ENCODE results near the gene ASS1.

DNA sequence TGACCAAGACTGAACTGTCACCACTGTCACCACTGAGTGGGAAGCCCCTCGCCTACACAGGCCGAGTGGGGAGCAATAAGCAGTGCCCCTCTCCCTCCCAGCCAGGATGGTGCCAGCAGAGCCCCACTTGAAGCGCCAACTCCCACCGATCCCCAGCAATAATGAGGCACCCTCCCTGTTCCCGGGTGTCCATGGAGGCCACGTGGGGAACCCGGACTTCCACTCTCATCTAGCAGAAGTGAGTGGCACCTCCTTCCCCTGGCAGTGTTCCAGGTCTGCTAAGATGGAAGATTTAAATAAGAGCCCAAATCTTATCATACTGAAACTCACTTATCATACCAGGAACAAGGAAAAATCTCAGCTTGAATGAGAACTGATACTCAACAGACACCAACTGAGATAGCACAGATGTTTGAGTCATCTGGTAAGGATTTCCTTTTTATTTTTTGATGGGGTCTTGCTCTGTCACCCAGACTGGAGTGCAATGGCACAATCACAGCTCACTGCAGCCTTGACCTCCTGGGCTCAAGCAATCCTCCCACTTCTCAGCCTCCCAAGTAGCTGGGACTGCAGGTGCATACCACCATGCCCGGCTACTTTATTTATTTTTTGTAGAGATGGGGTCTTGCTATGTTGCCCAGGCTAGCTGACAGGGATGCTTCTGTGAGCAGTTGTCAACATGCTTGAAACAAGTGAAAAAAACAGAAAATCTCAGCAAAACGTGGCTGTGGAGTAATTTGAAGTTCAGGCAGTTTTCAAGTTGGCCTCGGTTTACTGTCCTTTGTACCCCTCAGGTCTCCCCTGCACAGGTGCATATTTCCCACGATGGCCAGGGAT, 29.6 kb upstream of the ASS1 start:
- no peak for TF ChIP-seq POLR2A (IDR thresholded peaks at IDR 0.05)
- TF ChIP-seq, protein P1, sequence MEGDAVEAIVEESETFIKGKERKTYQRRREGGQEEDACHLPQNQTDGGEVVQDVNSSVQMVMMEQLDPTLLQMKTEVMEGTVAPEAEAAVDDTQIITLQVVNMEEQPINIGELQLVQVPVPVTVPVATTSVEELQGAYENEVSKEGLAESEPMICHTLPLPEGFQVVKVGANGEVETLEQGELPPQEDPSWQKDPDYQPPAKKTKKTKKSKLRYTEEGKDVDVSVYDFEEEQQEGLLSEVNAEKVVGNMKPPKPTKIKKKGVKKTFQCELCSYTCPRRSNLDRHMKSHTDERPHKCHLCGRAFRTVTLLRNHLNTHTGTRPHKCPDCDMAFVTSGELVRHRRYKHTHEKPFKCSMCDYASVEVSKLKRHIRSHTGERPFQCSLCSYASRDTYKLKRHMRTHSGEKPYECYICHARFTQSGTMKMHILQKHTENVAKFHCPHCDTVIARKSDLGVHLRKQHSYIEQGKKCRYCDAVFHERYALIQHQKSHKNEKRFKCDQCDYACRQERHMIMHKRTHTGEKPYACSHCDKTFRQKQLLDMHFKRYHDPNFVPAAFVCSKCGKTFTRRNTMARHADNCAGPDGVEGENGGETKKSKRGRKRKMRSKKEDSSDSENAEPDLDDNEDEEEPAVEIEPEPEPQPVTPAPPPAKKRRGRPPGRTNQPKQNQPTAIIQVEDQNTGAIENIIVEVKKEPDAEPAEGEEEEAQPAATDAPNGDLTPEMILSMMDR (IDR thresholded peaks at IDR 0.05 in 8 of 11, conservative IDR thresholded peaks at IDR 0.05 in 3 of 11) = no peak

Measured in spleen (tissue), 7 donors.